ENCODE measurements around the gene AGAP1. TPM values are rescaled to one million over a fixed set of nuclear protein-coding genes. Genes with fewer than 3 reads are reported as not detected.

The AGAP1 gene
- polyA plus RNA-seq, 1 donor from 2014 or later = 17.4 TPM

- Histone ChIP-seq H3K4me2 (ENCODE audit: low read length) (no peak overlapping the region), H4K20me1 (ENCODE audit: insufficient read depth) (peaks cover 10% of the 10 kb centered on the region), H3K27me3 (ENCODE audit: insufficient read depth, low read depth, low read length) (peaks cover 3% of the 10 kb centered on the region), H3K9me2 (ENCODE audit: insufficient read depth, low read length) (no peaks in the 10 kb centered on the region), H3F3A (ENCODE audit: insufficient read depth, low read length, poor library complexity, severe bottlenecking) (no peaks in the 10 kb centered on the region), H3K27ac (ENCODE audit: low read length) (no peak overlapping the region), H3K9me3 (ENCODE audit: low read length) (no peaks in the 10 kb centered on the region), H2AFZ (ENCODE audit: low read depth, low read length) (no peak overlapping the region), H3K36me3 (ENCODE audit: insufficient read depth, low read length) (no peaks in the 10 kb centered on the region), H3K79me2 (replicated peaks; ENCODE audit: insufficient read depth, low read length) (peaks cover 79% of the 10 kb centered on the region), H3K9ac (ENCODE audit: low read length) (no peak overlapping the region), H3K4me3 (ENCODE audit: low read length) (no peak overlapping the region)
- TF ChIP-seq MXI1 (conservative IDR thresholded peaks at IDR 0.05; ENCODE audit: poor library complexity, severe bottlenecking) (no peak), CTCF (IDR thresholded peaks at IDR 0.05; ENCODE audit: poor library complexity, severe bottlenecking) (no peak), TAF1 (IDR thresholded peaks at IDR 0.05; ENCODE audit: low read depth) (no peak), SMC3 (conservative IDR thresholded peaks at IDR 0.05; ENCODE audit: poor library complexity) (no peak), RAD21 (conservative IDR thresholded peaks at IDR 0.05) (no peak), EZH2 (IDR thresholded peaks at IDR 0.05; ENCODE audit: borderline replicate concordance, insufficient read depth, low read length, poor library complexity, severe bottlenecking) (no peak)
Observed at GRCh38 chr2:235677276-235677788, 183.5 kb downstream of the AGAP1 start.

- no peak overlapping the region for H3K4me2 ChIP-seq (ENCODE audit: low read length)
- TF ChIP-seq CTCF (IDR thresholded peaks at IDR 0.05; ENCODE audit: poor library complexity, severe bottlenecking) (no peak), TAF1 (IDR thresholded peaks at IDR 0.05; ENCODE audit: low read depth) (no peak)
- no peaks in the 10 kb centered on the region for H3K9me3 ChIP-seq (ENCODE audit: low read length)
- H3K9me2 ChIP-seq (ENCODE audit: insufficient read depth, low read length) = no peaks in the 10 kb centered on the region
- H3K27ac ChIP-seq (ENCODE audit: low read length) = no peak overlapping the region
- H3K79me2 ChIP-seq (replicated peaks; ENCODE audit: insufficient read depth, low read length) = peaks cover 77% of the 10 kb centered on the region
- H2AFZ ChIP-seq (ENCODE audit: low read depth, low read length) = no peak overlapping the region
- H3K4me3 ChIP-seq (ENCODE audit: low read length) = no peak overlapping the region
- H3F3A ChIP-seq (ENCODE audit: insufficient read depth, low read length, poor library complexity, severe bottlenecking) = no peaks in the 10 kb centered on the region
- H3K27me3 ChIP-seq (ENCODE audit: insufficient read depth, low read depth, low read length) = no peaks in the 10 kb centered on the region
- H3K36me3 ChIP-seq (ENCODE audit: insufficient read depth, low read length) = no peaks in the 10 kb centered on the region
- no peak overlapping the region for H3K9ac ChIP-seq (ENCODE audit: low read length)
- peaks cover 6% of the 10 kb centered on the region for H4K20me1 ChIP-seq (ENCODE audit: insufficient read depth)
Observed at GRCh38 chr2:235677937-235678336, 184.1 kb downstream of the AGAP1 start.

- no peak overlapping the region for H3K4me2 ChIP-seq (ENCODE audit: low read length)
- H3K27ac ChIP-seq (ENCODE audit: low read length) = no peak overlapping the region
- no peaks in the 10 kb centered on the region for H3K27me3 ChIP-seq (ENCODE audit: insufficient read depth, low read depth, low read length)
- H3K9ac ChIP-seq (ENCODE audit: low read length) = no peak overlapping the region
- no peaks in the 10 kb centered on the region for H4K20me1 ChIP-seq (ENCODE audit: insufficient read depth)
- H3K4me3 ChIP-seq (ENCODE audit: low read length) = no peak overlapping the region
- H3F3A ChIP-seq (ENCODE audit: insufficient read depth, low read length, poor library complexity, severe bottlenecking) = no peaks in the 10 kb centered on the region
- no peaks in the 10 kb centered on the region for H3K36me3 ChIP-seq (ENCODE audit: insufficient read depth, low read length)
- no peak for TF ChIP-seq TAF1 (IDR thresholded peaks at IDR 0.05; ENCODE audit: low read depth)
- no peak for TF ChIP-seq REST (IDR thresholded peaks at IDR 0.05; ENCODE audit: borderline replicate concordance)
- TF ChIP-seq POLR2AphosphoS5 (IDR thresholded peaks at IDR 0.05) = no peak
- no peak for TF ChIP-seq EZH2 (IDR thresholded peaks at IDR 0.05; ENCODE audit: borderline replicate concordance, insufficient read depth, low read length, poor library complexity, severe bottlenecking)
- TF ChIP-seq RAD21 (conservative IDR thresholded peaks at IDR 0.05) = no peak
- TF ChIP-seq SMC3 (conservative IDR thresholded peaks at IDR 0.05; ENCODE audit: poor library complexity) = no peak
- TF ChIP-seq EP300 (conservative IDR thresholded peaks at IDR 0.05; ENCODE audit: poor library complexity, severe bottlenecking) = no peak
- TF ChIP-seq MXI1 (conservative IDR thresholded peaks at IDR 0.05; ENCODE audit: poor library complexity, severe bottlenecking) = no peak
- TF ChIP-seq CTCF (IDR thresholded peaks at IDR 0.05; ENCODE audit: poor library complexity, severe bottlenecking) = no peak
- H3K9me2 ChIP-seq (ENCODE audit: insufficient read depth, low read length) = no peaks in the 10 kb centered on the region
- H3K79me2 ChIP-seq (replicated peaks; ENCODE audit: insufficient read depth, low read length) = peaks cover 69% of the 10 kb centered on the region
- H2AFZ ChIP-seq (ENCODE audit: low read depth, low read length) = no peak overlapping the region
- H3K9me3 ChIP-seq (ENCODE audit: low read length) = no peaks in the 10 kb centered on the region
Observed at GRCh38 chr2:235678712-235679111, 184.9 kb downstream of the AGAP1 start.

All from neural cell (in vitro differentiated cells).